Measurements from ENCODE around the gene RNASET2.

DNA sequence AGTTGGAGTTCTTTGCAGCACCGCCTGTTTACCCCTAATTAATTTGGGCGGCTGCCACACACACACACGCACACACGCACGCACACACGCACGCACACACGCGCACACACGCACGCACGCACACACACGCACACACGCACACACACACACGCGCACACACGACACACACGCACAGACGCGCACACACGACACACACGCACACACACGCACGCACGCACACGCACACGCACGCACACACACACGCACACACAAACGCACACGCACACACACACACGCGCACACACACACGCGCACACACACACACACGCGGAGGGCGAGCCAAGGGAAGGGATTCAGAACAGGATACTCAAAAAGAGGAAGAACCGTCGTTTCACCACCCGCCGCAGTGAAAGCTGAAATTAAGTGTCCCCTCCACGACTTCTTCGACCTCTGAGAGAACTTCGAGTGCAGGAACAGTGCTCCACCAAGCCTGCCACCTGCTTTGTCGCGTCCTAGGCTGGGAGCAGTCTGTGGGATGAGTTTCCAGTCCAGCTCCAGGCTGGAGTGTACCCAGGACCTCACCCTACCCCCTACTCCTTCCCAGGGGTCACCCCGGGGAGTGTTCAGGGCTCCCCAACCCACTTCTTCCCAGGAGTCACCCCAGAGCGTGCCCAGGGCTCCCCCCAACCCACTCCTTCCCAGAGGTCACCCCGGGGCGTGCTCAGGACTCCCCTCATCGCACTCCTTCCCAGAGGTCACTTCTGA is 1.1 kb downstream of the RNASET2 start:
- TF ChIP-seq, protein P1, sequence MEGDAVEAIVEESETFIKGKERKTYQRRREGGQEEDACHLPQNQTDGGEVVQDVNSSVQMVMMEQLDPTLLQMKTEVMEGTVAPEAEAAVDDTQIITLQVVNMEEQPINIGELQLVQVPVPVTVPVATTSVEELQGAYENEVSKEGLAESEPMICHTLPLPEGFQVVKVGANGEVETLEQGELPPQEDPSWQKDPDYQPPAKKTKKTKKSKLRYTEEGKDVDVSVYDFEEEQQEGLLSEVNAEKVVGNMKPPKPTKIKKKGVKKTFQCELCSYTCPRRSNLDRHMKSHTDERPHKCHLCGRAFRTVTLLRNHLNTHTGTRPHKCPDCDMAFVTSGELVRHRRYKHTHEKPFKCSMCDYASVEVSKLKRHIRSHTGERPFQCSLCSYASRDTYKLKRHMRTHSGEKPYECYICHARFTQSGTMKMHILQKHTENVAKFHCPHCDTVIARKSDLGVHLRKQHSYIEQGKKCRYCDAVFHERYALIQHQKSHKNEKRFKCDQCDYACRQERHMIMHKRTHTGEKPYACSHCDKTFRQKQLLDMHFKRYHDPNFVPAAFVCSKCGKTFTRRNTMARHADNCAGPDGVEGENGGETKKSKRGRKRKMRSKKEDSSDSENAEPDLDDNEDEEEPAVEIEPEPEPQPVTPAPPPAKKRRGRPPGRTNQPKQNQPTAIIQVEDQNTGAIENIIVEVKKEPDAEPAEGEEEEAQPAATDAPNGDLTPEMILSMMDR (IDR thresholded peaks at IDR 0.05) = no peak
- no peak for TF ChIP-seq POLR2A (IDR thresholded peaks at IDR 0.05)

Measured in adrenal gland (tissue), 5 donors.